Trophoblast cell (in vitro differentiated cells and primary cell): Measurements from ENCODE around the gene HOXB9.

Experiments
- DNase-seq, 2 donors: peaks; one replicate each; pipeline ENCODE4 v3.0.0-alpha.2; 2016
- H2AFZ ChIP-seq: 2 replicates; pipeline ENCODE4 v1.6.1; 2013; ENCODE audit warnings: low read length, moderate library complexity, mild to moderate bottlenecking; ENCODE audit not compliant: insufficient read depth, poor library complexity
- H2AK5ac ChIP-seq: 2 replicates; pipeline ENCODE4 v1.6.1; 2013; ENCODE audit warnings: mild to moderate bottlenecking, low read length
- H2BK120ac ChIP-seq: 2 replicates; pipeline ENCODE4 v1.6.1; 2013; ENCODE audit warnings: low read length, mild to moderate bottlenecking, moderate library complexity; ENCODE audit not compliant: insufficient read depth, poor library complexity
- H2BK12ac ChIP-seq: 2 replicates; pipeline ENCODE4 v1.6.1; 2013; ENCODE audit warnings: mild to moderate bottlenecking, low read length, moderate library complexity
- H2BK5ac ChIP-seq: 2 replicates; pipeline ENCODE4 v1.6.1; 2013; ENCODE audit warnings: low read length, low read depth, moderate library complexity, mild to moderate bottlenecking; ENCODE audit not compliant: poor library complexity
- H3K14ac ChIP-seq: 2 replicates; pipeline ENCODE4 v1.6.1; 2013; ENCODE audit warnings: mild to moderate bottlenecking, low read length
- H3K18ac ChIP-seq: 2 replicates; pipeline ENCODE4 v1.6.1; 2013; ENCODE audit warnings: mild to moderate bottlenecking, low read length
- H3K23ac ChIP-seq: 2 replicates; pipeline ENCODE4 v1.6.1; 2013; ENCODE audit warnings: low read length
- H3K27ac ChIP-seq: 2 replicates; pipeline ENCODE4 v1.5.1; 2013; ENCODE audit warnings: low read depth, mild to moderate bottlenecking, inconsistent platforms, low read length, moderate library complexity
- H3K27me3 ChIP-seq: 2 replicates; pipeline ENCODE4 v1.6.1; 2013; ENCODE audit warnings: inconsistent platforms, mild to moderate bottlenecking, low read length, moderate library complexity; ENCODE audit not compliant: insufficient read depth
- H3K36me3 ChIP-seq, 2 experiments: 1 replicate in 1 of 2; 2 replicates in 1 of 2; pipeline ENCODE4 v1.6.1; 2013; ENCODE audit warnings: low read length in 2 of 2, mild to moderate bottlenecking in 2 of 2, moderate library complexity in 1 of 2; ENCODE audit not compliant: insufficient read depth in 2 of 2, control insufficient read depth in 1 of 2
- H3K4ac ChIP-seq: 2 replicates; pipeline ENCODE4 v1.6.1; 2013; ENCODE audit warnings: low read depth, mild to moderate bottlenecking, low read length, moderate library complexity
- H3K4me1 ChIP-seq, 2 experiments: 1 replicate in 1 of 2; 2 replicates in 1 of 2; pipeline ENCODE4 v1.6.1; 2013; ENCODE audit warnings: low read length in 2 of 2, mild to moderate bottlenecking in 2 of 2, moderate library complexity in 1 of 2; ENCODE audit not compliant: insufficient read depth in 2 of 2, control insufficient read depth in 1 of 2
- H3K4me2 ChIP-seq: 2 replicates; pipeline ENCODE4 v1.6.1; 2013; ENCODE audit warnings: inconsistent platforms, mild to moderate bottlenecking, low read length, moderate library complexity
- H3K4me3 ChIP-seq: 2 replicates; pipeline ENCODE4 v1.5.1; 2013; ENCODE audit warnings: mild to moderate bottlenecking, low read depth, low read length, inconsistent platforms
- H3K79me1 ChIP-seq: one replicate; pipeline ENCODE4 v1.6.1; 2013; ENCODE audit warnings: low read length
- H3K79me2 ChIP-seq: 2 replicates; pipeline ENCODE4 v1.6.1; 2013; ENCODE audit warnings: low read length, mild to moderate bottlenecking; ENCODE audit not compliant: control insufficient read depth, insufficient read depth, poor library complexity
- H3K9ac ChIP-seq: 2 replicates; pipeline ENCODE4 v1.6.1; 2013; ENCODE audit warnings: mild to moderate bottlenecking, low read length
- H3K9me3 ChIP-seq: 2 replicates; pipeline ENCODE4 v1.6.1; 2013; ENCODE audit warnings: low read depth, mild to moderate bottlenecking, control low read depth, inconsistent platforms, low read length; ENCODE audit not compliant: insufficient read depth
- H4K12ac ChIP-seq: 2 replicates; pipeline ENCODE4 v1.6.1; 2013; ENCODE audit warnings: low read depth, mild to moderate bottlenecking, low read length, moderate library complexity
- H4K8ac ChIP-seq: 2 replicates; pipeline ENCODE4 v1.6.1; 2013; ENCODE audit warnings: low read depth, mild to moderate bottlenecking, low read length, moderate library complexity
- H4K91ac ChIP-seq: one replicate; pipeline ENCODE4 v1.6.1; 2013; ENCODE audit warnings: low read depth, mild to moderate bottlenecking, low read length, moderate library complexity
- WGBS: extraction: QIAGEN DNeasy Blood & Tissue Kit; methylation state at CpG from one replicate; pipeline ENCODE4 v1.1.7; 2013; ENCODE audit warnings: missing lambda C conversion rate; ENCODE audit not compliant: insufficient read length, insufficient coverage; ENCODE audit errors: extremely low coverage; 5-methylcytosine and 5-hydroxymethylcytosine counted together

The HOXB9 gene

DNA sequence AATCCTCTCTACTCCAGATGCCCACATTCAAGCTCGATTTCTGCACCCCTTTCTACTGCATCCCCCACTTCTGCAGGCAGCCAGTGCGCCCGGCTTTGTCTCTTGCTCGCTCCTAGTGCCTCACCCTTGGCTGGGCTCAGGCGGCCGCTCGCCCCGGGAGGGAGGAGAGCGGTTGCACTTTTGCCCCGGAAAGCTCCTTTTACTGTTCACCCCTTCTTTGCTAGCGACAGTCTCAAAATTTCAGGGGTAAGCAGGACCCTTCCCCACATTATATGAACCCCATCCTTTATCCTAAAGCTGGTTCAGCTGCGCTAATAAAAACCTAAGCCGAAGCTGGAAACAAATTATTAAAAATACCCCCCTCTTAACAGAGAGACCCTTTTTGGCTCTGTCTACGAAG lies 33.6 kb downstream of the HOXB9 start:
- H3K79me2 ChIP-seq, result peaks cover 10% of the 10 kb centered on the region
- peak overlapping the region; percentile 37 for H2BK12ac ChIP-seq
- peak overlapping the region; percentile 16 for H4K12ac ChIP-seq
- H4K91ac ChIP-seq, result no peak overlapping the region
- no peaks in the 10 kb centered on the region for H3K9me3 ChIP-seq
- H3K79me1 ChIP-seq, result peaks cover 16% of the 10 kb centered on the region
- H3K27me3 ChIP-seq, result no peaks in the 10 kb centered on the region
- H3K23ac ChIP-seq, result no peak overlapping the region
- no peak overlapping the region for H3K9ac ChIP-seq
- no CpG with 5 or more reads among the region's 14 CpGs for WGBS
- H2AFZ ChIP-seq, result no peak overlapping the region
- DNase-seq, result no peak
- peak overlapping the region; percentile 27 for H3K4me3 ChIP-seq
- H3K4me1 ChIP-seq, result peaks cover 34 to 47% of the 10 kb centered on the region in 2 experiments
- no peak overlapping the region for H2BK5ac ChIP-seq
- no peak overlapping the region for H2AK5ac ChIP-seq
- peak overlapping the region; percentile 46 for H3K18ac ChIP-seq
- H4K8ac ChIP-seq, result peak overlapping the region; percentile 22
- no peak overlapping the region for H3K14ac ChIP-seq
- H2BK120ac ChIP-seq, result peak overlapping the region; percentile 30
- H3K4me2 ChIP-seq, result peak overlapping the region; percentile 84
- H3K4ac ChIP-seq, result no peak overlapping the region
- H3K27ac ChIP-seq, result no peak overlapping the region
- peaks cover 3 to 10% of the 10 kb centered on the region in 2 experiments for H3K36me3 ChIP-seq

DNA sequence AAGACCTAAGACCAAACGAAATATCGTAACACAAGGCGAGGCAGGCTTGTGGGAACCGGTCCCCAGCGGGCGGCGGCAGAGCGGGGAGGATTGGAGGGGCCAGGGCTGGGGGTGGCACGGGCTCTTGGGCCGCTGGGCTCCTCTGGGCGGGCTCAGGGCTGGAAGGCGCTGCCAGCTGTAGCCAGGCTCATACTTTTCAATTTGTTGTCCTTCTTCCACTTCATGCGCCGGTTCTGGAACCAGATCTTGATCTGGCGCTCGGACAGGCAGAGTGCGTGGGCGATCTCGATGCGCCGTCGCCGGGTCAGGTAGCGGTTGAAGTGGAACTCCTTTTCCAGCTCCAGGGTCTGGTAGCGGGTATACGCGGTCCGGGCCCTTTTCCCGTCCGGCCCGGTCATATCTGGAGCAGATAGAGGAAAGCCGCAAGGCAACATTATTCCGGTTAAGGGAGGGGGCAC lies 34.1 kb downstream of the HOXB9 start:
- Histone ChIP-seq H4K12ac (no peak overlapping the region), H3K4me3 (no peak overlapping the region), H3K4me1 (peaks cover 38 to 51% of the 10 kb centered on the region in 2 experiments), H3K14ac (no peak overlapping the region), H3K4me2 (peak overlapping the region; percentile 84), H3K27me3 (no peaks in the 10 kb centered on the region), H3K27ac (no peak overlapping the region), H3K9ac (no peak overlapping the region), H4K8ac (peak overlapping the region; percentile 20), H2BK12ac (no peak overlapping the region), H3K79me1 (peaks cover 11% of the 10 kb centered on the region), H3K4ac (no peak overlapping the region), H2BK120ac (no peak overlapping the region), H3K36me3 (peaks cover 3 to 10% of the 10 kb centered on the region in 2 experiments), H3K18ac (no peak overlapping the region), H2AK5ac (no peak overlapping the region), H3K23ac (no peak overlapping the region), H2BK5ac (no peak overlapping the region), H3K79me2 (peaks cover 9% of the 10 kb centered on the region), H2AFZ (peak overlapping the region; percentile 44), H4K91ac (peak overlapping the region; percentile 37), H3K9me3 (no peaks in the 10 kb centered on the region)
- DNase-seq, result no peak
- WGBS, result no CpG with 5 or more reads among the region's 33 CpGs

- Histone ChIP-seq H3K4me3 (no peak overlapping the region), H3K9ac (no peak overlapping the region), H3K4me1 (peaks cover 35 to 47% of the 10 kb centered on the region in 2 experiments), H3K27ac (no peak overlapping the region), H3K4me2 (no peak overlapping the region), H3K79me2 (peaks cover 9% of the 10 kb centered on the region), H4K8ac (no peak overlapping the region), H3K14ac (no peak overlapping the region), H3K23ac (no peak overlapping the region), H2AFZ (no peak overlapping the region), H2BK5ac (no peak overlapping the region), H3K79me1 (peaks cover 10% of the 10 kb centered on the region), H4K12ac (no peak overlapping the region), H3K27me3 (no peaks in the 10 kb centered on the region), H3K9me3 (no peaks in the 10 kb centered on the region), H3K4ac (no peak overlapping the region), H2BK120ac (no peak overlapping the region), H2BK12ac (no peak overlapping the region), H2AK5ac (no peak overlapping the region), H3K18ac (no peak overlapping the region), H4K91ac (no peak overlapping the region), H3K36me3 (peaks cover 3 to 10% of the 10 kb centered on the region in 2 experiments)
- no CpG with 5 or more reads among the region's 10 CpGs for WGBS
- DNase-seq, result no peak
Measured at GRCh38 chr17:48591255-48592056, 34.7 kb downstream of the HOXB9 start.

DNA sequence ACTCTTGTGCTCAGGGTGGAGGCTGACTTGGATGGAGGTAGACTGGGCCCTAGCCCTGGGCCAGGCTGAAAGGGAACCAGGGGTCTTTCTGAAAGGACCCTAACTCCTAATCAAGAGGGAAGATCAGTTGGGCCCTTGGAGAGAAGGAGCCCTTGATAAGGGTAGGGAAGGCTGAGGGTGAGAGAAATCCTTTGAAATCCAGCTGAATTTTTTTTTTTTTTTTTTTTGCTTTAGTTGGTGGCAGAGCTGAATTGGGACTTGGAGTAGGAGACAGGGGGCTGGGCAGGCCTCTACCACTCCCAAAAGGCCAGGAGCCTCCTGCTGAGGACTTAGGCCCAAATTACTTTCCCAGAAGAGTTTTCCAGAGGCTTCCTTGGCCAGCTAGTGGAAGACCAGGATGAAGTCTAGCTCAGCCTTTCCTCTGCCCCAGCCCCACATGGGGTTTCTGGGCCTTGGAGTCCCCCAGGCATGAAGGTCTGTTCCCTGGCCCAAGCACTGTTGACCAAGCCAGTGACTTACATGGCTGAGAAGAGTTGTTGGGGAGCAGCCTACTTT lies 35.5 kb downstream of the HOXB9 start:
- H2BK120ac ChIP-seq, result no peak overlapping the region
- H3K27ac ChIP-seq, result no peak overlapping the region
- H2AFZ ChIP-seq, result no peak overlapping the region
- H3K9me3 ChIP-seq, result no peaks in the 10 kb centered on the region
- no peak overlapping the region for H3K23ac ChIP-seq
- H3K4me3 ChIP-seq, result no peak overlapping the region
- no peak overlapping the region for H3K9ac ChIP-seq
- H3K79me1 ChIP-seq, result peaks cover 10% of the 10 kb centered on the region
- H4K12ac ChIP-seq, result no peak overlapping the region
- peaks cover 4% of the 10 kb centered on the region for H3K79me2 ChIP-seq
- no peaks in the 10 kb centered on the region for H3K27me3 ChIP-seq
- peak overlapping the region; percentile 28 for H4K91ac ChIP-seq
- H4K8ac ChIP-seq, result no peak overlapping the region
- H2BK12ac ChIP-seq, result peak overlapping the region; percentile 58
- H2BK5ac ChIP-seq, result peak overlapping the region; percentile 2
- peak overlapping the region; percentile 26 for H2AK5ac ChIP-seq
- H3K36me3 ChIP-seq, result peaks cover 3 to 6% of the 10 kb centered on the region in 2 experiments
- H3K14ac ChIP-seq, result no peak overlapping the region
- peak overlapping the region; percentile 50 for H3K4ac ChIP-seq
- no peak overlapping the region for H3K18ac ChIP-seq
- H3K4me2 ChIP-seq, result peak overlapping the region; percentile 62
- DNase-seq, result no peak
- H3K4me1 ChIP-seq, result peaks cover 29 to 47% of the 10 kb centered on the region in 2 experiments
